Brain pericyte (primary cell): ENCODE measurements around the gene RCL1.

Experiments used
- DNase-seq: peaks from one replicate; pipeline ENCODE4 v3.0.0-alpha.2; 2012; ENCODE audit warnings: low read depth, low spot score

RCL1 gene

GRCh38 chr9:4840018-4840417, 47.3 kb downstream of the RCL1 start:
- DNase-seq: no peak

DNA sequence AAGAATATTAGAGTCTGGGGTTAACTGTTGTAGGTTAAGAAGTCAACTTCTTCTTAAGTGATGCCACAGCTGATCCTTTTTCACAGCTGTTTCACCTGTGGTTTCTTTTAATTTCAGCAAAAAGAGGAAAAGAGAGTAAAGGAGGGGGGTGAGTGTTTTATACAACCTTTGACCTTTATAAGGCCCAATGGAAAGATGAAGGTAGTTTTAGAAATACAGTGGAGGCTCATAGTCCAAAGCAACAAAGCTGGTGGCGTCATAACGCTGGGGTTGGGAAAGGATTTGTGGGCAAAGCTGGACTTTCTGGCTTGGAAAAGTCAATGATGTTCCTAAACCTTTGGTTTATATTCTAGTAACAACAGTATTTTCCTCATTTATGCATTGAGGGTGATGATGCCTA, 49.5 kb downstream of the RCL1 start:
- no peak for DNase-seq

- no peak for DNase-seq
Observed at GRCh38 chr9:4842734-4843133, 50.0 kb downstream of the RCL1 start.

DNA sequence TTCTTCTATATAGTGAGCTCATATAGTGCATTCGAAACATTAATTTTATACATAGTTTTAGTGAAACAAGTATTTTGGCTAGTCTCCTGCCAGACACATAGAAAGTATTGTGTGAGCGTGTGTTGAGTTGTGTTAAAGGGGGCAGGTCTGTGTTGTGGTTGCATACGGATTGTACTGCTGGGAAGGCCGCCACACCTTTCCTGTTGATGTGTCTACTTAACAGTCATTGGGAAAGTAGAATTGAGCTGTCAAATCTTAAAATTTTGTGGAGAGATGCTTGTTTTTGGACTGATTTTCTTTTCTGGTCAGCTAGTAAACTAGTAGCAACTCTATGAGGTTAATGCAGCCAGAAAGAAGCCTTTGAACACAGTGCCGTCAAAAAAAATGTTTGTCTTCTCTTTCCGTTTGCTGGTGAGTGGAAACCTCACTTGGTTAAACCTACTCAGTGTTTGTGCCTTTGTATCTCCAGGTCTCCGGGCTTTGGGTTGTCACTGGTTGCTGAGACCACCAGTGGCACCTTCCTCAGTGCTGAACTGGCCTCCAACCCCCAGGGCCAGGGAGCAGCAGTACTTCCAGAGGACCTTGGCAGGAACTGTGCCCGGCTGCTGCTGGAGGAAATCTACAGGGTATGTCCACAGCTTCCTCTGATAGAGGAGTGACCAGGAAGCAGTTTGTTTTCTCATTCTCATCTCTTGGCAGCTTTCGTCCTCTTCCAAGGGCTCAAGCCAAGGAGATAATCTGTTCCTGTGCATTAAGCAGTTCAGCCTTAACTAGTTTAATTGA, 51.5 kb downstream of the RCL1 start:
- no peak for DNase-seq

DNA sequence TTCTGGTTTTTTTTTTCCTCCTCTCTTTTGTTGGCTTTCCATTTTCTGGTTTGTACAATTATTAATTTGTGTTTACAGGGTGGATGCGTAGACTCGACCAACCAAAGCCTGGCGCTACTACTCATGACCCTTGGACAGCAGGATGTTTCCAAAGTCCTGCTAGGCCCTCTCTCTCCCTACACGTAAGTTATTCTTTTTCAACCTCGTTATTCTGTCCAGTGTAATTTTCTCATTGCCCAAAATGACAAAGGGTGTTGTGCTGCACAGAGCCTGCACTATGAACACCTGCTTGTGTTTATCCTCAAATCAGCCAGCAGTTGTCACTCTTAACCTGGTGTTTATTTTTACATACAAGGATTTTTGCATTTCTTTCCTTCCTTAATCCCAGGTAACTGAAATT, 56.6 kb downstream of the RCL1 start:
- DNase-seq: no peak

GRCh38 chr9:4850603-4851310, 58.0 kb downstream of the RCL1 start:
- DNase-seq: no peak

DNA sequence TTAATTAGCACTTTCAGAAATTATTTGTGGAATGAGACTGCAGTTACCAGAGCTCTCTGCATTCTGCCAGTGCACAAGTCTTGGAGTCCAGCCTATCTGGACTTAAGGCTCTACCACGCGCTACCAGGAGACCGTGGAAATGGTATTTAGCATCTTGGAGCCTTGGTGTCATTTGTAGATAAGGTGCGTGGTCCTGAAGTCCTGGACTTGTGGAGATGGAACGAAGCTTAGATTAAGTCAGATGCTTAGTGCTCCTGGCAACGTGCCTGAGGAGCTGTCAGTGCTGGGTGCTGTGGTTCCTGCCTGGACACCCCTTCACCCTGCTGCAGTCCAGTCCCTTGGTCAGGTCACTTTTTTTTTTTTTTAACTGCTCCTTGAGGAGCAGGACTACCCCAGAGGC, 59.7 kb downstream of the RCL1 start:
- no peak for DNase-seq

DNA sequence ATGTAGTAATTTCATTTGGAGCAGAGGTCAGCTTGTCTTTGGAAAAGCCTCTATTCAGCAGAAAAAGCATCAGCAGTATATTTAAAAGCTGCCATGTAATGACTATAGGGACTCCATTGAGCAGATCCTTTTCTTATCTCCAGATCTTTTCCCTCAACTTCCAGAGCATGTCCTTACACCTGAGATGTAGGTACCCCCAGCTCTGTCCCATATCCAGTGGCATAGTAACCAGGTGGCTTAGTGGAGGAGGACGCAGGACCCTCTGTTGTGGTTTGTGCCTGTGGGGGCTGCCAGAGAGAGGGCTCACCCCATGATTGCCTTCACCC, 61.5 kb downstream of the RCL1 start:
- DNase-seq: no peak

DNA sequence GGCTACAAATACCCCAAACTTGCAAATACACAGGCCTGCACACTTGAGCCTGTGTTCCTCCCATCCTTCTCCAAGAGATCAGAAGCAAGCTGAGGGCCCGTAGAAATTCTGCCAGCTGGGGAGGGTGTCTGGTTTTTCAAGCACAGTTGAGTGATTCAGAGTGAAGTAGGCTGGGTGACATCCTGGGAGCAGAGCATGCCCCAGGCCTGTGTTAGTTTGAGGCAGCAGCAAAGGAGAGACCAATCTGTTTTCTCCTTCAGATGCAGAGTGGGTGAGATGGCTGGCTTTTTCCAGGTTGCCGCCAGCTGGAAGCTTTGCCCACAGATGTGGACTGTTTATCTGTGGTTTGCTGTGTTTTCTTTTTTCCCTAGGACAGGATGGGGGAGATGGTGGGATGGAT, 63.1 kb downstream of the RCL1 start:
- peak; percentile 83 for DNase-seq

GRCh38 chr9:4857163-4857810, 64.5 kb downstream of the RCL1 start:
- no peak for DNase-seq

- no peak for DNase-seq
Observed at GRCh38 chr9:4859035-4859434, 66.3 kb downstream of the RCL1 start.

DNA sequence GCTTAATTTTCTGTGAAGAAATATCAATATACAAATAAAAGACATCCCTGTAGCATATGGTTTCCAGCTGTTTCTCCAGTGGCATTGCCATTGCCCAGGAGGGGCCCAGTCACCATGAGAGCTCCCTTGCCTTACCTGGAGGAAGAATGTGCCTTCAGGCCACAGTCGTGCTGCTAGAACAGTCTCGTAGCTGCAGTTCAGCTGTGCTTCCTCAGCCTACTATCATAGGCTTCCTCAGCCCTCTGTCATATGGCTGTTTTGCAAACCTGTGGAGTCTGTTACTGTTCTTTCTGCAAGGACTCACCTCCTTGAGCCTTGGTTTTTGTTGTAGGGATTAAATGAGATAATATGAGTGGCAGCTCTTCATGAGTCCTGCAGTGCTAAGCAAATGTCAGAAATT, 67.6 kb downstream of the RCL1 start:
- no peak for DNase-seq

DNA sequence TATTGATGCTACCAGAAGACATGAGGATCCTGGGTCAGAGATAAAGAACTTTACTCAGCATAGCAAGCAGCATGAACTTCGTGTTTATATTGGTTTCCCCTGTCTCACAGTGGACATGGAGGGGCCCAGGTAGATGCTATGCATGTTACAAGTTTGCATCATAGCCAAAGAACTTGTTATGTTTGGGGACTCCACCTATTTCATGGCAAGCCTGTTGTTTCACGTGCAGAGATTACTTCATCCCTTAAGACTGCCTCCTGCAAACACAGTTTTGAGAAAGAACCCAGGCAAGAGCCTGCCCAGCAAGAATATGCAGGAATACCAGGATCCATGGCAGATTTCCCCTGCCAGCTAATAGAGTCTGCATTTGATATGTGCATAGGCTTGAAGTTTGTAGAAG, 68.4 kb downstream of the RCL1 start:
- DNase-seq: no peak

GRCh38 chr9:4861736-4862451, 69.2 kb downstream of the RCL1 start:
- no peak for DNase-seq

DNA sequence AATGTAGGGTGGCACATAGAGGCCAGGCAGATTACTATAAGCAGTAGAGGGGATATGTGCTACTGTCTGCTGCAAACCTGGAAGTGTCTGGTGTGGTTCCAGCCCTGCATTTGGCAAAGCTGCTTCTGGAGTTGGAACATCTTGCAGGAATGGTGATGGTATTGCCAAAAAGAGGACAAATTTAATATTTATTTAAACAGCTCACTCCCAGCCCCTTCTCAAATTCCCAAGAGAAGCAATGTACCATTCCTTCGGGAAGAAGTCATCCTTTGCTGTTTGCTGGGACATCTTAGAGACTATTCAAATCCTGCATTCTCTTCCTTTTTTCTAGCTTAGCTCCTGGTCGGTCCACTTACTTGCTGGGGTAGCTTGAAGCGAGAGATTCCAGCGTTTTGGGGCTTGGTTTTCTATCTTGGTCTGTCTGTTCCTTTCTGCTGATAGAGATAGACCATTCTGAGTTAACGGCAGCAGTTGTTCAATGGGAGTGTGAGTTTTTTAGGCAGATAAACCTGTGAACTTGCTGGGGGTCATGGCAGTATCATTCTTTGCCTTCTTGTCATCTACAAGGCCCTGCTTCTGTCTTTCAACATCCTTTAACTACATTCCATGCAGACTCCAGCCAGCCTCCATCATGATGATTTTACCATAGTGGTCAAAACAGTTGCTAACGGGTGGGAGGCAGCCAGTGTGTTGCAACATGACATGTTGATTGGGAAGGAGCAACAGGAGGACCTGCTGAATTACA, 69.9 kb downstream of the RCL1 start:
- DNase-seq: no peak

- DNase-seq: no peak
Observed at GRCh38 chr9:4864234-4864661, 71.5 kb downstream of the RCL1 start.

DNA sequence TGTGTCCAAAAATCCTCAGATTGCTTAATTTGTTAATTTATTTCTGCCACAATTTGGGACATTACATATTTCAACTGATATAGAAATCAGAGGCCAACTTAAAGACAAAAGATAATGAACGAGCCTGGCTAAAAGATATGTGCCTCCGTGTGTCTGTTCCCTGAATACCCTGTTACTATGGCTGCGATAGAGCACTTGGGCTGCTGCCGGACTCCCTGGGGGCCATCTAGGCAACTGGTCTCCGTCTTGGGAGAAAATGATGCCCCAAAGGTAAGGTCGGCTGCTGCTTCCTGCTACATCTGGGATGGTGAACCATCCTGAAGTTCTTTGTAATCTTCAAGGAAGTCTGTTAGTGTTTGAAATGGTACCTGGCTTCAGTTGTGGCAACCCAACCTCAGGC, 72.0 kb downstream of the RCL1 start:
- DNase-seq: no peak

- DNase-seq: no peak
Observed at GRCh38 chr9:4865681-4866080, 72.9 kb downstream of the RCL1 start.

DNA sequence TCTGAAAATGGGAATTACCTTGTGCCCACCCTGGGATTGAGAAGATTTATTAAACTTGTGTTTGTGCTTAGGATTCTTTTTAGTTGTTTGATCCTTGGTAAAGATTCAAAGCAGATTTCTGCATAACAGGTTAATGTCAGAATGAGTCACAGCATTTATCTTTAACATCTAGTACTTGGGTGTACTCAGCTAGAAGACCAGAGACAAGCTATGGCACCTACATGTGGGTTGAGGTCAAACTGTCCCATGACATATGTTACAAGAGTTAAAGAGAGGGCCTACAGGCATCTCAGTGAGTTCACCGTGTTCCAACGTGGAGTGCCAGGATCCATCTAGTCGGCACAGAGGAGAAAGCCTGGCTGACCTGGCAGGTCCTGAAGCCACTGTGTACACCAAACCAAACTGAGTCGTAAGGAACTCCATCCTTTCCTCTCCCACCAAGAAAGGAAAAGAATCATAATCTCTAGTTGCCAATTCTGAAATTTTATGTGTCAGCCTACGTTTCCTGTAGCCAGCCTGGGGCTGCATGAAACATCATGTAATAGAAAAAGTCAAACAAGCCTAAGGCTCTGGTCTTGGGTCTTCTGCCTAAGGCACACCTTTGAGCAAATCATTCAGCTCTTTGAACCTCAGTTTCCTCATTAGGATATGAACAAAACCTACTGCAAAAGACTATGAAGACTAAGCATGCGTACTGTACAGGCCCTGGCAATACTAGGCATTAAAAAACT, 73.7 kb downstream of the RCL1 start:
- DNase-seq: no peak

DNA sequence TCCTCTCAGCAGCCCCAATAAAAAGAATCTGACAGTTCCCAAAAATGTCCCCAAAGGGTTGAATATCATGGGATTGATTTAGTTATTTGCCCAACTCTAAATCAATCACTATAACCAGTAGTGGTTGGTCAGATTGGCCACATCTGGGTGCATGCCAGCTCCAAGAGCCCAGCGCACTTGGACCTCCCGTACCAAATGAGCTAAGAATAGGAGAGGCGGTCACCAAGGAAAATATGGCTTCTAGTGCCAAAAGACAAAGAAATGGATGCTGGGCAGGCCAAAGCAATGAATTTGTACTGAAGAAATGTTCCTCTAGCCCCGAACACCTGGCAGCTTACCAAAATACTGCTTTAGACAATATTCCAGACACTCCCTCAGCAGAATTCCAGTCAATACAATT, 80.3 kb downstream of the RCL1 start:
- DNase-seq: no peak

GRCh38 chr9:4875559-4875958, 82.8 kb downstream of the RCL1 start:
- DNase-seq: no peak
